Activated CD4-positive, alpha-beta T cell treated with anti-CD3 and anti-CD28 coated beads for 48 hours (primary cell): Measurements from ENCODE around the gene NFATC2.

Experiments
- DNase-seq: peaks from one replicate; pipeline ENCODE4 v3.0.0-alpha.2; 2020

The NFATC2 gene

GRCh38 chr20:51386586-51386985 lies 155.9 kb downstream of the NFATC2 start:
- peak; percentile 63 for DNase-seq

- DNase-seq: peak; percentile 22
Observed at GRCh38 chr20:51385646-51386530, 156.6 kb downstream of the NFATC2 start.

GRCh38 chr20:51384875-51385274 lies 157.6 kb downstream of the NFATC2 start:
- no peak for DNase-seq

- no peak for DNase-seq
Observed at GRCh38 chr20:51383891-51384510, 158.5 kb downstream of the NFATC2 start.

GRCh38 chr20:51382986-51383821 lies 159.3 kb downstream of the NFATC2 start:
- no peak for DNase-seq

- DNase-seq: no peak
Observed at GRCh38 chr20:51382111-51382985, 160.2 kb downstream of the NFATC2 start.

- no peak for DNase-seq
Observed at GRCh38 chr20:51381557-51381956, 161.0 kb downstream of the NFATC2 start.

GRCh38 chr20:51380401-51381385 lies 161.8 kb downstream of the NFATC2 start:
- no peak for DNase-seq

- DNase-seq: no peak
Observed at GRCh38 chr20:51379601-51380341, 162.7 kb downstream of the NFATC2 start.

GRCh38 chr20:51378171-51378928 lies 164.2 kb downstream of the NFATC2 start:
- peak; percentile 39 for DNase-seq

GRCh38 chr20:51377132-51377531 lies 165.4 kb downstream of the NFATC2 start:
- no peak for DNase-seq

GRCh38 chr20:51376111-51376510 lies 166.4 kb downstream of the NFATC2 start:
- DNase-seq: no peak

GRCh38 chr20:51375561-51375960 lies 167.0 kb downstream of the NFATC2 start:
- DNase-seq: no peak

- no peak for DNase-seq
Observed at GRCh38 chr20:51374961-51375360, 167.6 kb downstream of the NFATC2 start.

- no peak for DNase-seq
Observed at GRCh38 chr20:51374456-51374830, 168.1 kb downstream of the NFATC2 start.

- DNase-seq: no peak
Observed at GRCh38 chr20:51373713-51374455, 168.6 kb downstream of the NFATC2 start.

- DNase-seq: no peak
Observed at GRCh38 chr20:51372966-51373365, 169.6 kb downstream of the NFATC2 start.

GRCh38 chr20:51372176-51372803 lies 170.2 kb downstream of the NFATC2 start:
- DNase-seq: peak; percentile 72
